Glomerular visceral epithelial cell (primary cell): ENCODE results near the gene PLCH2.
"Not testable (repeated sequence)": the region's sequence is repeated elsewhere in the genome, so short reads cannot be mapped to it uniquely, and the experiment has no call there.

ENCODE experiments used
- DNase-seq: peaks from one replicate; pipeline ENCODE4 v3.0.0-alpha.2; 2016; ENCODE audit errors: extremely low spot score

The PLCH2 gene

DNA sequence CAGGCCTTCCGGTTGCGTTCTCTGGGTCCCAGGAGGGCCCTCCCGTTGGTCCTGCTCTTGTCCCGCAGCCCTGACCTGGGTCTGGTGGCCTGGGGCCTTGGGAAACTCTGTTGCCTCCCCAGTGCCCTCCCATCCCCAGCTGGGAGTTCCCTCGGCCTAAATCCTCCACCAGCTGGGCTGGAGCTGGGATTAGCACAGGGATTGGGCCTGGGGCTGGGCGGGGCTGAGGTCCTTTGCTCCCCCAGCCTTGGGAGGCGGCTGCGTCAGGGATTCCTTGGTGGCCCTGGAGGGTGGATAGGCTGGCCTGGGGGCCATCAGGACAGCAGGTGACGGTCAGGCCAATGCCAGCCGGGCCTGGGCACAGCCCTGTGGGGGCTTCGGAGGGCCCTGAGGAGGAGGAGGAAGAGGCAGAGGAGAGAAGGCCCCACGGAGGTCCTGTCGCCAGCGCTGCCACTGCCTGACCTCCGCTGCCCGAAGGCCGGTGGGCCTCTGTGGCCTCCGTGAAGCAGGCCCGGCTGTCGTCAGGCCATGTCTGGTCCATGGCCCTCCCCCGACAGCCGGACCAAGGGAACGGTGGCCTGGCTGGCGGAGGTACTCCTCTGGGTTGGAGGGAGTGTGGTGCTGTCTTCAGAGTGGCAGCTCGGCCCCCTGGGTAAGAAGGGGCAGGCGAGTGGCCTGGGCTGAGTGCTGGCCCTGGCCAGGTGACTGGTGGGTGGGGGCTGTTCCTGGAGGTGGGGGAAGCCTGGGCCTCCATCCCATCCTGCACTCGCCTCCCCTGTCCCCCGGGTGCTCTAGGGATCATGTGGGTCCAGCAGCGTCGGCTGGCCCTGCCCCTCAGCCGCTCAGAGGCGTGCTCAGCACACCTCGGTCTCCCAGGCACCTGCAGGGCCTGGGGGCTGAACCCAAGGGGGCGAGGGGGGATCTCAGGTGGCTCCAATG lies at the start of gene PLCH2:
PLCH2 (plus strand) TSS at position 229 of the 939 bp plus-strand sequence; CDS start at position 529, 300 bp downstream.
- no peak for DNase-seq

- no peak for DNase-seq
Measured at GRCh38 chr1:2426540-2426939, 49.5 kb upstream of the PLCH2 start.

- DNase-seq = no peak
Measured at GRCh38 chr1:2427051-2427450, 49.0 kb upstream of the PLCH2 start.

GRCh38 chr1:2427976-2428375 lies 48.1 kb upstream of the PLCH2 start:
- no peak for DNase-seq

- DNase-seq = no peak
Measured at GRCh38 chr1:2428490-2428889, 47.6 kb upstream of the PLCH2 start.

- DNase-seq = no peak
Measured at GRCh38 chr1:2429780-2430591, 46.1 kb upstream of the PLCH2 start.

DNA sequence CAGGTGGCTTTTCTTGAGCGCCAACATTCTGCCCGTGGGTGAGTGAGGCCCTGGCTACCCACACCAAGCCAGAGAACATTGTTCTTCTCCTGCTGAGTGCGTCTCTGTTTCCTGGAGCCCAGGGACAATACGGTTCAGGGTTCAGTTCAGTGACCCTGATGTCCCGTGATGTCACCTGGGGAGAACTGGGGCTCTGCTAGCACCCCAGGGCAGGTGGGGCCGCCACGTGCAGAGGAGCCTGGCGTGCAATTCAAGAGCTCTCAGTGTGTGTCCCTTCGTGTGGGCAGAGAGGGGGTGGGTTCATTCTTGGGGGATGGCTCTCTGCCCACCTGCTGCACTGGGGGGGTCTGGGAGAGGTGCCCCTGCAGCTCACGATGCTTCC lies 45.5 kb upstream of the PLCH2 start:
- no peak for DNase-seq

GRCh38 chr1:2431103-2431502 lies 45.0 kb upstream of the PLCH2 start:
- no peak for DNase-seq

DNA sequence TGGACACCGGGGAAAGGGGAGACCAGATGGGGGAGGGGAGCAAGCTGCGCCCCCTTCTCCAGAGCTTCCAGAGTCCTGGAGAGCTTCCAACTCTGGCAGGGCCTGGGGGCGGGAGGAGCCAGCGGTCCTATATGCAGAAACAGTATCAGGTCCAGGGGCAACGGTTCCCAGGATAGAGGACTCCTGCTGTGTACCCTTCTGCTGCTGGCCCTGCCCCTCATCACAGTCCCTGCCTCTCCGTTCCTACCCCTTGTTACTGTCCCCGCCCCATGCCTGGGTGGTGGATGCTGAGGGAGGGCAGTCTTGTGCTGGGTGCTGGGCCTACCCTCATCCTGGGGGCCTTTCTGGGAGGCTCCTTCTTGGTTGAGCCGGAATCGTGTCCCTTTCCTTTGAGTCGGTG lies 44.6 kb upstream of the PLCH2 start:
- no peak for DNase-seq

GRCh38 chr1:2432441-2432844 lies 43.6 kb upstream of the PLCH2 start:
- DNase-seq = no peak

- DNase-seq = no peak
Measured at GRCh38 chr1:2433196-2433595, 42.9 kb upstream of the PLCH2 start.

DNA sequence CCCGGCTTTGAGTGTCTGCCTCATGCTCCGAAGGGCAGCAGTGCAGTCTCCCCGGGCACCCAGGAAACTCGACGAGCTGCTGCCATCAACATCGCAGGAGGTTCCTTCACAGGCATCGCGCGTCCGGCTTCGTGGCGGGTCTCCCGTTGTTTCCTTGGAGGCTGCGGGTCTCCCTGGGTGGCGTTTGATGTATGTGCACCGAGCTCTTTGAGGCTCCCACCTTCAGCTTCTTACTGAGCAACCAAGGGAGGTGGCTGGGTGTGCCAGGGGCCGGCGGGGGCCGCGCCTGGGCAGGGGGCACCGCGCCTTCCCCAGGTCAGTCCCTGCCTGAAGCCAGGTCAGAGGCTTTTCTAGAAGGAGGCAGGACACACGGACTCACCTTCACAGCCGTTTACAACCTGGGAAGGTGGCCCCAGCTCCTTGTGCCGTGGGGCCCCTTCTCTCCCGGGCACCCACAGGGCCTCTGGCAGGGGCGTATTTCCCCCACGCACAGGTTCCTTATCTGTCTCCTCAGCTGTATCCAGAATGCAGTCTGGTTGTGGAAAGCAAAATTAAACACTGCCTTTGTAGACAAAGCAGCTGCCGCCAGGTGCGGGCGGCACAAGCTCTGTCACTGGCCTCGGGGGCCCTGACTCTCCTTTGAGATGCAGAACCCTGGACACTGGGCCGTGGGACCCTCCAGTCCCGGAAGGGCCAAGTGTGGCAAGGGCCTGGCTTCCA lies 42.0 kb upstream of the PLCH2 start:
- no peak for DNase-seq

DNA sequence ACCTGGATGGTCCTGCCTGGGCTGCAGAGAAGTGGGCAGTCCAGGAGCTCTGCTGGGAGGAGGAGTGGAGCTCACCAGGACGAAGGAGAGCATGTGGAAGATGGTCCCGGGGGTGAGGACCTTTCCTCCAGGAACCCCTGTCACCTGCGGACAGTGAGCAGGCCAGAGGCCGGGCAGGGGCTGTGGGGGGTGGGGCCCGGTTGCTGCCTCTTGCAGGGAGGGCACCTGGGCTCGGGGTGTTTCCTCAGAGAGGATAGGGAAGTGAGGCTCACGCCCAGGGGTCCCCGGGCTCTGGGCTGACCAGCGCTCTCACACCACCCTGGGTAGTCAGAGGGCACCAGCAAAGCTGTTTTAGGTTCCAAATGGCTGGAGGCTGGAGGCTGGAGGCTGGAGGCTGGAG lies 41.0 kb upstream of the PLCH2 start:
- no peak for DNase-seq

DNA sequence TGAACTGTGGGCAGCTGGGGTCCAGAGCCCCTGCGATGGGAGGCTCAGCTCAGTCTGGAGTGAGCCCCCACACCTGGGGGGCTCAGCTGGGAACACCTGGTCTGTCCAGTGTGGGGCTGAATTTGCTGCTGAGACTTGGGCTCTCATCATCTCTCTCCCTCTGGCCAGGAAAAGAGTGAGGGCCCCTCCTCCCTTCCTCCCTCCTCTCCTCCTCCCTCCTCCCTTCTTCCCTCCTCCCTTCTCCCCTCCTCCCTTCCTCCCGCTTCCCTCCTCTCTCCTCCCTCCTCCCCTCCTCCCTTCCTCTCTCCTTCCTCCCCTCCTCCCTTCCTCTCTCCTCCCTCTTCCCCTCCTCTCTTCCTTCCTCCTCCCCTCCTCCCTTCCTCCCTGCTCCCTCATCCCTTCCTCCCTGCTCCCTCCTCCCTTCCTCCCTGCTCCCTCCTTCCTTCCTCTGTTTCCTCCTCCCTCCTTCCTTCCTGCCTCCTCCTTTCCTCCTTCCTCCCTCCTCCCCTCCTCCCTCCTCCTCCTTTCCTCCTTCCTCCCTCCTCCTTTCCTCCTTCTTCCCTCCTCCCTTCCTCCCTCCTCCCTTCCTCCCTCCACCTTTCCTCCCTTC lies 40.2 kb upstream of the PLCH2 start:
- DNase-seq = no peak

- DNase-seq = no peak
Measured at GRCh38 chr1:2436876-2437275, 39.2 kb upstream of the PLCH2 start.

GRCh38 chr1:2437617-2438016 lies 38.5 kb upstream of the PLCH2 start:
- no peak for DNase-seq

DNA sequence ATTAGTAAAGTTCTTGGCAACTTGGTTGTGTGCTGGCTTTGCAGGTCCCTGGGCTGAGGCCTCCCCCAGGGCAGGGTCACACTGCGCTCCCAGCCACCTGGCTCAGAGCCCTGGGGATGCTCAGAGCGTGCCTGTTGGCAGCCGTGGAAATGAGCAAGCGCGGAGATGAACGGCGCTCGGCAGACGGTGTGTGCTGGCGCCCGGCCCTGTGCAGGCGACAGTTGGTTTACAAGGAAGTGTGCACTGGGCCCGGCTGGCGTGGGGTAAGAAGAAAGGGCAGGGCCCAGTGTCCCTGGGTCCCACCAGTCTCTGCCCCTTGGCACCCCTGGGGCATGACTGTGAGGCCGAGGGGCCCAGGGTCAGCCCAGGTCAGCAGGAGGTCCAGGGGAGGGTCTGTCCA lies 38.1 kb upstream of the PLCH2 start:
- DNase-seq = no peak

GRCh38 chr1:2438641-2439040 lies 37.4 kb upstream of the PLCH2 start:
- no peak for DNase-seq

GRCh38 chr1:2439369-2439768 lies 36.7 kb upstream of the PLCH2 start:
- no peak for DNase-seq

DNA sequence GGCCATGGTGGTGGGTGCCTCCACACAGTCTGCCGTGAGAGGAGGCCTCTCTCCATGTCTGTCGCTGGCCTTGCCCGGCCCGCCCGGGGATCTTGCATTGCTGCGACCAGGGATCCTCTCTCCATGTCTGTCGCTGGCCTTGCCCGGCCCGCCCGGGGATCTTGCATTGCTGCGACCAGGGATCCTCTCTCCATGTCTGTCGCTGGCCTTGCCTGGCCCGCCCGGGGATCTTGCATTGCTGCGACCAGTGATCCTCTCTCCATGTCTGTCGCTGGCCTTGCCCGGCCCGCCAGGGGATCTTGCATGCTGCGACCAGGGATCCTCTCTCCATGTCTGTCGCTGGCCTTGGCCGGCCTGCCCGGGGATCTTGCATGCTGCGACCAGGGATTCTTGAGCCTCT lies 35.7 kb upstream of the PLCH2 start:
- not testable (repeated sequence) for DNase-seq

DNA sequence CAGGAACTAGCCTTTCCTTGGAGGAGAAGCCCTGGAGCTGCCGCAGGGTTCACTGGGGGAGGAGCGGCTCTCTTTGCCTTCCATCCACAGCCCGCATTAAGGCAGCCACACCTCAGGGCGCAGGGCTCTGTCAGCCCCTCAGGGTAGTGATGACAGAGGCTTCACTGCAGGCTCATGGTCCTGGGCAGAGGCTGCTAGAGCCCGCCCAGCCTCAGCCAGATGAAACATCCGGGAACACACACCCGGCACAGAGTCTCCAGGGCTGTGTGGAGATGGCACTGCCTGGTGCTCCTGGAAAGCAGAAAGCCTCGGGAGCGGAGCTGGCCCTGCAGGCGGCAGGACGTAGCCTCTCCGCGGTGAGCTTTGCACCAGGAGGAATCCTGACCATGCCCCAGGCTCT lies 34.3 kb upstream of the PLCH2 start:
- DNase-seq = no peak

DNA sequence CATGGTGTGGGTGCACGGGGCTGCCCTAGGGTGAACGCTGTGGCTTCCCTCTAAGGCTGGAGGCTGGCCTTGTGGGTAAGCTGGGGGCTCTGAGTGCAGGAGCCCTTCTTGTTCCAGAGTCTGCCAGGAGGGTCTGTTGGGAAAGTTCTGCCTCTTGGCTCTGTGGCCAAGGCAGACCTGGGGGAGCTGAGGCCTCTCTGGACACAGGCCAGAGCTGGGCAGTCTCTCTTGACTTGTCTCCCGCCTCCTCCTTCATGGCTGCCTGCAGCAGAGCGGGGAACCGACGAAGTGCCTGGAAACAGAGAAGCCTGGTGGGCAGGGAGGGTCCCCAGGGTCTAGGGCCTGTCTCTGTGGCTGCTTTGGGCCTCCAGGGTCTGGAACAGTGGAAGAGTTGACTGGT lies 33.4 kb upstream of the PLCH2 start:
- DNase-seq = no peak
